Measurements from ENCODE around the gene YTHDC2. TPM values are rescaled to one million over a fixed set of nuclear protein-coding genes. Genes with fewer than 3 reads are reported as not detected.
A peak's percentile ranks its signal among the peaks of the same experiment; 100 is the strongest.

Gene YTHDC2
- 10 to 100 TPM; 24.9 to 30.5 TPM for total RNA-seq

DNA sequence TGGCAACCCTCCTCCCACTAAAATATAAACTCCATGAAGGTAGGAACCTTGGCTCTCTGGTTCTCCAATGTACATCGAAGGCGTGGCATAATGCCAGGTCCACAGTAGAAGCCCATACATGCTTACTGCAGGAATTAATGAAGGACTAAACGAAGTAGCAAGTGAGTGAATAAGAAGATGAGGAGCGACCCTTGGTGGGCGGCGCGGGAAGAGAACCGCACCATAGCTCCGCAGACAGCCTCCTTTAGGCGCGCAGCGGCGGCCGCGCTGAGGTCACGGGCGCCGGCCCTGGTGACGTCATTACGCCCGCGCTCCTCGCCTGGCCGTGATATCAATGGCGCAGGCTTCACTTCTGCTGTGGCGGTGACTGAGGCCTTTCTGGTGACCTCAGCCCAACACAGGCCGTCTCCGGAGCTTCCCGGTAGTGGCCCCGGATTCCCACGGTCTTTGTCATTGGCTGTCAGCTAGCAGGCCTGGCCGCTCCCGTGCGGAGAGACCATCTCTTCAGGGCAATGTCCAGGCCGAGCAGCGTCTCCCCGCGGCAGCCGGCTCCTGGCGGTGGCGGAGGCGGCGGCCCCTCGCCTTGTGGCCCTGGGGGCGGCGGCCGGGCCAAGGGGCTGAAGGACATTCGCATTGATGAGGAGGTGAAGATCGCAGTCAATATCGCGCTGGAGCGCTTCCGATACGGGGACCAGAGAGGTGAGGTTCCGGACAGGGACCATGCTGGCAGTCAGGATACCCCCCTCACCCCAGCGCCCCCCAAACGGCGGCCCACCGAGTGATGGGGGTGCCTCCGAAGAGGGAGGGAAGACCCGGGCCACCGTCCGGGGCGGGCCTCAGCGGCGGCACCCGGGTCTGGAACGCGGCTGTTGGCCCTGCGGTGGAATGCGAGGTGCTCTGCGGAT lies at the start of gene YTHDC2:
Gene YTHDC2 (plus strand): TSS at position 311 of the 905 bp plus-strand sequence. CDS start 202 bp downstream, at position 513.
- H3K9me3 Mint-ChIP-seq: no peaks in the 10 kb centered on the region
- H3K36me3 Mint-ChIP-seq (ENCODE audit: low read depth): peaks cover 21% of the 10 kb centered on the region
- H3K27ac Mint-ChIP-seq: peak within 1 kb of the TSS; percentile 89
- peaks cover 27% of the 10 kb centered on the region for H3K4me1 Mint-ChIP-seq
- H3K27me3 Mint-ChIP-seq: peaks cover 16% of the 10 kb centered on the region
- ChIA-PET CTCF (interaction anchor here (0.6 to 1.7 kb wide), 5 partner anchors 11 to 909 kb away, joined by 3 to 4 read pairs (median 4); no protein-coding TSS in a partner anchor), POLR2A (no interaction called here)
- DNase-seq: peak; percentile 86
- peak within 1 kb of the TSS; percentile 90 for H3K4me3 Mint-ChIP-seq

- CTCF ChIA-PET: interaction anchor here (1.5 to 1.6 kb wide), 2 partner anchors 11 to 14 kb away, joined by 3 to 4 read pairs; no protein-coding TSS in a partner anchor
- Mint-ChIP-seq H3K9me3 (peaks cover 2% of the 10 kb centered on the region), H3K36me3 (ENCODE audit: low read depth) (no peaks in the 10 kb centered on the region), H3K27me3 (peaks cover 34% of the 10 kb centered on the region), H3K4me3 (no peak overlapping the region), H3K4me1 (no peaks in the 10 kb centered on the region), H3K27ac (no peak overlapping the region)
- DNase-seq: no peak
- POLR2A ChIA-PET: no interaction called here
These were observed 39.3 kb upstream of the YTHDC2 start for GRCh38 chr5:113474100-113474728.

DNA sequence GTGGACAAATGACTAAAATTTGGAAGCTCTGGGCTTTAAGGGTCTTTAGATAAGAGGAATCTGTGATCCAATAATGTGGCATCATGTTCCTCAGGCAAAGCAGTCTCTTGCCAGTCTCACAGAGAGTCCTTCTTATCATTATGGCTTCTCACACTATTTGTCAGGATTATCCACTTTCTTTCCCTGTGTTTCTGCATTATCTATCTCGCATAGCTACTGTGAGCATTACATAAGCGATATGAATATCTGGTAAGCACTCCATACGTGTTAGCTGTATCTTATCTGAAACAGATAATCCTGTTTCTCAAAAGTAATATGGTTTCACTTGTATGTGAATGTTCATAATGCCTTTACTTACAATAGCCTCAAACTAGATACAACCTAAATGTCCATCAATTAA lies 34.8 kb upstream of the YTHDC2 start:
- CTCF ChIA-PET: interaction anchor here (0.6 kb wide), 1 partner anchor 949 kb away, joined by 3 read pairs; no protein-coding TSS in a partner anchor
- no peak overlapping the region for H3K27ac Mint-ChIP-seq
- H3K4me3 Mint-ChIP-seq: no peak overlapping the region
- H3K27me3 Mint-ChIP-seq: peaks cover 51% of the 10 kb centered on the region
- no peak for DNase-seq
- H3K9me3 Mint-ChIP-seq: peaks cover 2% of the 10 kb centered on the region
- no peaks in the 10 kb centered on the region for H3K4me1 Mint-ChIP-seq
- POLR2A ChIA-PET: interaction anchor here (0.6 kb wide), 1 partner anchor 188 kb away, joined by 3 read pairs; no protein-coding TSS in a partner anchor
- H3K36me3 Mint-ChIP-seq (ENCODE audit: low read depth): no peaks in the 10 kb centered on the region

- no peak overlapping the region for H3K4me3 Mint-ChIP-seq
- H3K9me3 Mint-ChIP-seq: peaks cover 2% of the 10 kb centered on the region
- peaks cover 55% of the 10 kb centered on the region for H3K27me3 Mint-ChIP-seq
- POLR2A ChIA-PET: no interaction called here
- H3K4me1 Mint-ChIP-seq: no peaks in the 10 kb centered on the region
- CTCF ChIA-PET: no interaction called here
- DNase-seq: no peak
- H3K27ac Mint-ChIP-seq: no peak overlapping the region
- no peaks in the 10 kb centered on the region for H3K36me3 Mint-ChIP-seq (ENCODE audit: low read depth)
These were observed 33.3 kb upstream of the YTHDC2 start for GRCh38 chr5:113480243-113480642.

DNA sequence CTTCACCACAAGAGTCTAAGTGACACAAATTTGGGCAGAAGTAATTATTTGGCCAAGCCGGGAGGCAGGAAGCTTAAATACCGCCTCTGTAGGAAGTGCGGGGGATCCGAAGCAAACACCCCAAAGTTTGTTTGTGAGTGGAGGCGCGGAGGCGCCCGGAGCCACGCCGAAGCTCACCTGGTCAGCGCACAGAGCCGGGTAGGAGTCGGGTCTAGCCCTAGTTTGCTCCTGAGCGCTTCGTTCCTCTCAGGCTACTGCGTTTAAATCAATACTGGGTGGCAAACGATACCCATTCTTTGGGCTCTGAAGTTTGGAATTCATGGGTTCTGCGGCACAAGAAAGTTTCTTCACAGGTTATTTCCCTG lies 26.1 kb upstream of the YTHDC2 start:
- H3K4me3 Mint-ChIP-seq: peak overlapping the region; percentile 65
- no peak overlapping the region for H3K27ac Mint-ChIP-seq
- POLR2A ChIA-PET: no interaction called here
- H3K9me3 Mint-ChIP-seq: peaks cover 23% of the 10 kb centered on the region
- H3K4me1 Mint-ChIP-seq: peaks cover 25% of the 10 kb centered on the region
- CTCF ChIA-PET: no interaction called here
- DNase-seq: no peak
- peaks cover 84% of the 10 kb centered on the region for H3K27me3 Mint-ChIP-seq
- peaks cover 14% of the 10 kb centered on the region for H3K36me3 Mint-ChIP-seq (ENCODE audit: low read depth)

DNA sequence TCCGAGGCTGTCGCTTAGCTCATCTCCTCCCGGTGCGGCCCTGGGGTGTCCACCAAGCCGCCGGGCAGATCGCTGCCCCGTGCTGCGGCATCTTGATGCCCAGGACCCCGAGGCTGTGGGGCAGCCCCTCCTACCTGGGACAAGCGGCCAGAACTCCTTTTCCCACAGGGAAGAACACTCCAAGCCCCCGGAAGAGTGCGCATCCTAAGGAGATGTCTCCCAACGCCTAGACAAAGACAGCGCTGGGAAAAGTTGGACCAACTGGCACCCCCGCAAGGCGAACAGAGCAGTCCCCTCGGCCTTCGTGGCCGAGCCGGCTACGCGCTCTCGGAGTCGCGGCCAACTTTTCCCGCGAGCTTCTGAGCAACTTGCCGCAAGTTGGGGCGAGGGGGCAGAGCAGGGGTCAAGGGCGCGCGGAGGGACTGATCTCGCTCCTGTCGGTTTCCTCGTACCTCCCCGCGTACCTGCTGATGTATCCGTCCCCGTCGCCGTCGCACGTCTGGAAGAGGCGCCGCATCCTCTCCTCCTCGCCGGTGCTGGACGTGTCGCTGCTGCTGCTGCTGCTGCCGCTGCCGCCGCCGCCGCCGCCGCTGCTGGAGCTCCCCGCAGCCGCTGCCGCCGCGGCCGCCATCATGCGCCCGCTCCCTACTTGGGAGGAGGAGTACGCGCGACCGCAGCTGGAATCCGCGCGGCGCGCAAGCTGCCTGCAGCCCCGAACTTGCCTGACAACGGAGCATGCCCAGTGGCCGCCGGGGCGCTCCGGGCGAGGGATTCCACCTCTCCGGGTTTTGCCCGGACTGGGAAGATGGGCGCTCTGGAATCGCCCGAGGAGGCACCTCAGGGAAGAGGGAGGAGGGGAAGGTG lies 25.5 kb upstream of the YTHDC2 start, which contains the start of gene MCC:
Gene MCC (minus strand): TSS at position 673 of the 864 bp plus-strand sequence.
- Mint-ChIP-seq H3K27me3 (peaks cover 83% of the 10 kb centered on the region), H3K36me3 (ENCODE audit: low read depth) (peaks cover 14% of the 10 kb centered on the region), H3K27ac (no peak within 1 kb of the TSS), H3K4me3 (peak within 1 kb of the TSS; percentile 65), H3K4me1 (peaks cover 25% of the 10 kb centered on the region), H3K9me3 (peaks cover 23% of the 10 kb centered on the region)
- POLR2A ChIA-PET: no interaction called here
- CTCF ChIA-PET: no interaction called here
- DNase-seq: peak; percentile 39

- Mint-ChIP-seq H3K9me3 (peaks cover 23% of the 10 kb centered on the region), H3K36me3 (ENCODE audit: low read depth) (peaks cover 14% of the 10 kb centered on the region), H3K27ac (no peak overlapping the region), H3K27me3 (peaks cover 81% of the 10 kb centered on the region), H3K4me1 (peaks cover 25% of the 10 kb centered on the region), H3K4me3 (peak overlapping the region; percentile 65)
- POLR2A ChIA-PET: no interaction called here
- no peak for DNase-seq
- CTCF ChIA-PET: interaction anchor here (0.9 kb wide), 1 partner anchor 22 kb away, joined by 3 read pairs; no protein-coding TSS in a partner anchor
These were observed 24.8 kb upstream of the YTHDC2 start for GRCh38 chr5:113488645-113489184.

- Mint-ChIP-seq H3K27me3 (peaks cover 80% of the 10 kb centered on the region), H3K4me3 (peak overlapping the region; percentile 65), H3K27ac (no peak overlapping the region), H3K4me1 (peaks cover 25% of the 10 kb centered on the region), H3K36me3 (ENCODE audit: low read depth) (peaks cover 14% of the 10 kb centered on the region), H3K9me3 (peaks cover 23% of the 10 kb centered on the region)
- POLR2A ChIA-PET: no interaction called here
- CTCF ChIA-PET: interaction anchor here (0.9 kb wide), 1 partner anchor 21 kb away, joined by 3 read pairs; no protein-coding TSS in a partner anchor
- DNase-seq: peak; percentile 7
These were observed 24.2 kb upstream of the YTHDC2 start for GRCh38 chr5:113489299-113489698.

- H3K27ac Mint-ChIP-seq: no peak overlapping the region
- DNase-seq: no peak
- POLR2A ChIA-PET: no interaction called here
- peaks cover 79% of the 10 kb centered on the region for H3K27me3 Mint-ChIP-seq
- H3K9me3 Mint-ChIP-seq: peaks cover 23% of the 10 kb centered on the region
- no peak overlapping the region for H3K4me3 Mint-ChIP-seq
- CTCF ChIA-PET: no interaction called here
- peaks cover 25% of the 10 kb centered on the region for H3K4me1 Mint-ChIP-seq
- H3K36me3 Mint-ChIP-seq (ENCODE audit: low read depth): peaks cover 14% of the 10 kb centered on the region
These were observed 23.2 kb upstream of the YTHDC2 start for GRCh38 chr5:113490317-113490716.

- H3K4me1 Mint-ChIP-seq: peaks cover 25% of the 10 kb centered on the region
- no peak overlapping the region for H3K27ac Mint-ChIP-seq
- ChIA-PET CTCF (interaction anchor here (0.9 kb wide), 1 partner anchor 9 kb away, joined by 5 read pairs; no protein-coding TSS in a partner anchor), POLR2A (no interaction called here)
- H3K9me3 Mint-ChIP-seq: peaks cover 23% of the 10 kb centered on the region
- no peak overlapping the region for H3K4me3 Mint-ChIP-seq
- H3K27me3 Mint-ChIP-seq: peaks cover 77% of the 10 kb centered on the region
- DNase-seq: no peak
- H3K36me3 Mint-ChIP-seq (ENCODE audit: low read depth): peaks cover 14% of the 10 kb centered on the region
These were observed 22.5 kb upstream of the YTHDC2 start for GRCh38 chr5:113491022-113491421.

DNA sequence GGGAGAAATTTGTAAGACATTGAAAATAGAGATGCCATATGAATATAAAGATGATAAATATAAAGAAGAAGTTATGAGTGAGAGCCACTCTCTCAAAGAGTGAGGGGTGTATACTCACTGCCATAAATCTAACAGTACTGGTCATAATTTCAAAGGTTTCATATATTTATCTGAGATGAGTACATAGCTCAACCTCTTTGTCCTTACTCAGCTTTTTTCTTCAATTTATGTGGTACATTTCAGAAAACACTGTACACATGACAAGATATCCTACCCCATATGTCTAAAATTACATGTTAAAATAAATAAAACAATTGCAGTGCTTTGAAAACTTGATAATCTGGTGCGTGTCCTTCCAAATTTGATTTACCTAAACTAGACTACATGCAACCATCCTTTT lies 20.0 kb upstream of the YTHDC2 start:
- no peak for DNase-seq
- Mint-ChIP-seq H3K4me1 (peaks cover 13% of the 10 kb centered on the region), H3K4me3 (no peak overlapping the region), H3K36me3 (ENCODE audit: low read depth) (peaks cover 14% of the 10 kb centered on the region), H3K27me3 (peaks cover 75% of the 10 kb centered on the region), H3K27ac (no peak overlapping the region), H3K9me3 (peaks cover 23% of the 10 kb centered on the region)
- ChIA-PET CTCF (no interaction called here), POLR2A (no interaction called here)

- no peak for DNase-seq
- POLR2A ChIA-PET: no interaction called here
- Mint-ChIP-seq H3K4me3 (no peak overlapping the region), H3K9me3 (peaks cover 22% of the 10 kb centered on the region), H3K36me3 (ENCODE audit: low read depth) (peaks cover 10% of the 10 kb centered on the region), H3K4me1 (no peaks in the 10 kb centered on the region), H3K27me3 (peaks cover 75% of the 10 kb centered on the region), H3K27ac (no peak overlapping the region)
- CTCF ChIA-PET: no interaction called here
These were observed 18.1 kb upstream of the YTHDC2 start for GRCh38 chr5:113495422-113495841.

All from activated CD4-positive, alpha-beta T cell treated with anti-CD3 and anti-CD28 coated beads, Interleukin-2, amount 10 ng/mL, durations not matched to agents 7 days and 5 days (primary cell).